Fibroblast of villous mesenchyme (primary cell): ENCODE results near the gene ITIH3. TPM values are rescaled to one million over a fixed set of nuclear protein-coding genes. Genes with fewer than 3 reads are reported as not detected.
"Not testable (repeated sequence)": the region's sequence is repeated elsewhere in the genome, so short reads cannot be mapped to it uniquely, and the experiment has no call there.

ENCODE experiments used
- DNase-seq: peaks from one replicate; pipeline ENCODE4 v3.0.0-alpha.2; 2010; ENCODE audit warnings: low read depth
- H3K4me3 ChIP-seq: 2 replicates; pipeline ENCODE4 v1.5.1; 2011; ENCODE audit warnings: low read depth, mild to moderate bottlenecking, low read length
- CTCF ChIP-seq: IDR thresholded peaks from 2 replicates; pipeline ENCODE4 v1.5.1; 2012; ENCODE audit warnings: low read depth, mild to moderate bottlenecking, low read length; ENCODE audit not compliant: insufficient read depth
- total RNA-seq: library from RNA; depleted of rRNA; stranded (reverse); fragments of >200 nt; gene quantifications from 2 replicates; pipeline ENCODE4 v1.2.3, GENCODE V29; 2012

The ITIH3 gene
- total RNA-seq, 1 donor: 8.2 TPM

GRCh38 chr3:52775877-52776276 is 18.7 kb upstream of the ITIH3 start:
- DNase-seq: no peak
- no peak overlapping the region for H3K4me3 ChIP-seq
- no peak for TF ChIP-seq CTCF

GRCh38 chr3:52776486-52776885 is 18.1 kb upstream of the ITIH3 start:
- DNase-seq, H3K4me3 ChIP-seq: not testable (repeated sequence)

- TF ChIP-seq CTCF: no peak
- no peak within 1 kb of the TSS for H3K4me3 ChIP-seq
- DNase-seq: no peak
Measured at GRCh38 chr3:52777127-52777958, 17.3 kb upstream of the ITIH3 start, which contains the start of gene ITIH1. Gene ITIH1 (plus strand): TSS chr3:52777599. CDS start chr3:52777616, 17 bp downstream.

- no peak for DNase-seq
- no peak for TF ChIP-seq CTCF
- no peak overlapping the region for H3K4me3 ChIP-seq
Measured at GRCh38 chr3:52777959-52778805, 16.4 kb upstream of the ITIH3 start.

- DNase-seq: no peak
- H3K4me3 ChIP-seq: no peak overlapping the region
- TF ChIP-seq CTCF: no peak
Measured at GRCh38 chr3:52779011-52779836, 15.4 kb upstream of the ITIH3 start.

GRCh38 chr3:52779837-52780585 is 14.6 kb upstream of the ITIH3 start:
- DNase-seq: no peak
- no peak overlapping the region for H3K4me3 ChIP-seq
- no peak for TF ChIP-seq CTCF
